Endothelial cell of umbilical vein (primary cell): ENCODE data around the gene SRPK2. TPM values are rescaled to one million over a fixed set of nuclear protein-coding genes. Genes with fewer than 3 reads are reported as not detected.

Experiments
- BruUV-seq: library from RNA; stranded (reverse); fragments of 400-500 nt; replicated peaks from 2 replicates; lab custom pipeline; 2021; lab: Mats Ljungman, UMichigan
- CTCF ChIA-PET: fragments of 300-600, 350-600 bp; sonication (Branson Sonifier 250); formaldehyde crosslinking; loops from one replicate; lab custom pipeline; 2021; ENCODE audit warnings: antibody characterized with exemption, inconsistent platforms; lab: Charles Lee
- POLR2A ChIA-PET: fragments of 300-600, 350-600 bp; sonication (Branson Sonifier 250); formaldehyde crosslinking; loops from one replicate; lab custom pipeline; 2021; ENCODE audit warnings: antibody characterized with exemption, inconsistent platforms; lab: Charles Lee
- DNase-seq: peaks from one replicate; pipeline ENCODE4 v3.0.0-alpha.2; 2011; ENCODE audit warnings: low read depth, low spot score
- FAIRE-seq: peaks from 2 replicates; lab custom pipeline; 2011; peaks lifted over from hg19 to GRCh38; lab: Jason Lieb, UNC
- H2AFZ ChIP-seq: 2 replicates; pipeline ENCODE4 v1.6.0; 2012; ENCODE audit warnings: low read depth, low read length, control low read depth, inconsistent platforms
- H3K27ac ChIP-seq: 2 replicates; pipeline ENCODE4 v1.5.1; 2011; ENCODE audit warnings: low read depth, mild to moderate bottlenecking, control low read depth, low read length, moderate library complexity; ENCODE audit not compliant: insufficient read depth
- H3K27me3 ChIP-seq, 2 experiments: 2 replicates each; pipeline versions ENCODE4 v1.6.0 to v1.6.1; 2011; ENCODE audit warnings: low read length in 2 of 2, mixed read lengths in 1 of 2; ENCODE audit not compliant: control insufficient read depth in 2 of 2, insufficient read depth in 2 of 2
- H3K36me3 ChIP-seq, 2 experiments: 2 replicates in 1 of 2; 3 replicates in 1 of 2; pipeline ENCODE4 v1.5.1; 2011; ENCODE audit warnings: low read length in 2 of 2, mild to moderate bottlenecking in 1 of 2, moderate library complexity in 1 of 2; ENCODE audit not compliant: control insufficient read depth in 2 of 2, insufficient read depth in 2 of 2; ENCODE audit errors: extremely low read depth in 1 of 2
- H3K4me1 ChIP-seq: 3 replicates; pipeline ENCODE4 v1.5.1; 2011; ENCODE audit warnings: mild to moderate bottlenecking, low read length; ENCODE audit not compliant: control insufficient read depth, insufficient read depth; ENCODE audit errors: extremely low read depth
- H3K4me2 ChIP-seq: 2 replicates; pipeline ENCODE4 v1.6.1; 2011; ENCODE audit warnings: low read length, control low read depth, mixed read lengths; ENCODE audit not compliant: insufficient read depth
- H3K4me3 ChIP-seq, 3 experiments: fragments of 200-600 bp in 1 of 3; sonication (generic), shearing (Covaris generic) in 1 of 3; replicated peaks in 1 of 3; 2 replicates each; pipeline ENCODE4 v1.5.1; 2011 to 2016; ENCODE audit warnings: control low read depth in 3 of 3, low read length in 3 of 3, mild to moderate bottlenecking in 2 of 3, inconsistent platforms in 1 of 3, low read depth in 1 of 3, moderate library complexity in 1 of 3; ENCODE audit not compliant: insufficient read depth in 1 of 3
- H3K79me2 ChIP-seq: 2 replicates; pipeline ENCODE4 v1.6.0; 2012; ENCODE audit warnings: low read length, inconsistent platforms; ENCODE audit not compliant: control insufficient read depth, insufficient read depth
- H3K9ac ChIP-seq: replicated peaks from 2 replicates; pipeline ENCODE3; 2011; ENCODE audit warnings: low read length, control low read depth; ENCODE audit not compliant: insufficient read depth; ENCODE audit errors: extremely low read depth
- H3K9me1 ChIP-seq: replicated peaks from 3 replicates; pipeline ENCODE4 v1.6.0; 2011; ENCODE audit warnings: mild to moderate bottlenecking, low read length; ENCODE audit not compliant: control insufficient read depth, insufficient read depth; ENCODE audit errors: extremely low read depth
- H3K9me3 ChIP-seq: replicated peaks from 2 replicates; pipeline ENCODE4 v1.5.1; 2012; ENCODE audit warnings: low read length, inconsistent platforms; ENCODE audit not compliant: control insufficient read depth, insufficient read depth
- H4K20me1 ChIP-seq: replicated peaks from 2 replicates; pipeline ENCODE3; 2011; ENCODE audit warnings: mild to moderate bottlenecking, low read length; ENCODE audit not compliant: control insufficient read depth, insufficient read depth; ENCODE audit errors: extremely low read depth
- EZH2 ChIP-seq: IDR thresholded peaks from 2 replicates; pipeline ENCODE4 v1.6.1; 2012; ENCODE audit warnings: borderline replicate concordance, low read depth, mild to moderate bottlenecking, moderate library complexity, low read length, inconsistent platforms; ENCODE audit not compliant: severe bottlenecking
- FOS ChIP-seq: IDR thresholded peaks from 2 replicates; pipeline ENCODE4 v1.6.1; 2011; ENCODE audit warnings: mild to moderate bottlenecking, low read length, moderate library complexity, borderline replicate concordance; ENCODE audit not compliant: insufficient read depth
- GATA2 ChIP-seq: IDR thresholded peaks from 2 replicates; pipeline ENCODE4 v1.7.0; 2011; ENCODE audit warnings: low read depth, mild to moderate bottlenecking, moderate library complexity, mixed read lengths, low read length; ENCODE audit not compliant: insufficient read length, insufficient read depth
- JUN ChIP-seq: IDR thresholded peaks from 2 replicates; pipeline ENCODE4 v1.6.1; 2011; ENCODE audit warnings: borderline replicate concordance, low read depth; ENCODE audit not compliant: insufficient read length, insufficient read depth
- MAX ChIP-seq: IDR thresholded peaks from 2 replicates; pipeline ENCODE4 v1.6.1; 2011; ENCODE audit not compliant: insufficient read depth, insufficient read length
- MYC ChIP-seq: IDR thresholded peaks from one replicate; pipeline ENCODE4 v1.6.1; 2011; ENCODE audit warnings: mild to moderate bottlenecking, low read depth, low read length
- POLR2A ChIP-seq: IDR thresholded peaks from 2 replicates; pipeline ENCODE4 v1.6.1; 2012; ENCODE audit warnings: low read depth, mild to moderate bottlenecking, control low read depth, low read length
- POLR2AphosphoS5 ChIP-seq: IDR thresholded peaks from 2 replicates; pipeline ENCODE4 v1.6.1; 2012; ENCODE audit warnings: low read depth, mild to moderate bottlenecking, control low read depth, low read length, moderate library complexity; ENCODE audit not compliant: insufficient read depth
- dilution Hi-C: fragments of 300-500 bp; cut with MboI; formaldehyde crosslinking; loops from one replicate; pipeline ENCODE4 v1.15.0; 2019; ENCODE audit warnings: low sequenced_read_pairs; ENCODE audit not compliant: extremely low pct_ligation_motif_present
- intact Hi-C: fragments of 100-400 bp; cut with micrococcal nuclease; formaldehyde crosslinking; loops from one replicate; pipeline ENCODE4 v1.10.0; 2022
- polyA plus RNA-seq, 4 experiments: library from polyadenylated mRNA; depleted of rRNA in 3 of 4; stranded (reverse) in 3 of 4; unstranded in 1 of 4; fragments of >200 nt; gene quantifications; 2 replicates each; pipeline versions ENCODE4 v1.2.1 to v1.2.3, GENCODE V29; 2011 to 2012; ENCODE audit warnings: missing spikeins in 1 of 4
- total RNA-seq: library from RNA; stranded (reverse); gene quantifications from 2 replicates; pipeline ENCODE4 v1.2.3, GENCODE V29; 2021
- TF ChIP-seq, protein P1 (sequence below), 2 donors: IDR thresholded peaks; 1 replicate in 1 of 2; 2 replicates in 1 of 2; pipeline ENCODE4 v1.5.1; 2011; ENCODE audit warnings: low read length in 2 of 2, mild to moderate bottlenecking in 2 of 2, moderate library complexity in 2 of 2, control low read depth in 1 of 2, inconsistent platforms in 1 of 2, low read depth in 1 of 2; ENCODE audit not compliant: insufficient read depth in 1 of 2; ENCODE audit errors: extremely low read depth in 1 of 2

The SRPK2 gene
- total and polyA plus RNA-seq, 2 donors (not counting 3 experiments of a cell fraction or from before 2014, with no cell fraction given), result 13.4 to 55.2 TPM

DNA sequence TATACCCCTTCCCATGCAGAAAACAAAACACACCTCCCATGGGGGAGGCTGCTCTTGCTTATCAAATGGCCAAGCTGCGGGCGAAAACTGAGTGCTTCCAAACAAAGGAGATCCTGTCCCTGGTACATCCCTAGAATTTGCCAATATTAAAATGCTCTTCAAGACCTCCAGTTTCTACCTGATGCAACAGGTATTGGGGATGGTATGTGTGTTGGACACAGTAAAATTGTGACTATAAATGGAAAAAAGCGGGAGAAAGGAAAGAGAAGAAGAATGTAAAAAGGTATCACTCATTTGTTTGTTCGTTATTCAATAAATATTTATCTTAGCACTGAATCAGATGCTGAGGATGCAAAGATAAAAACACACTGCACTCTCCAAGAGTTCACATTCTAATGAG, 250.8 kb downstream of the SRPK2 start:
- Histone ChIP-seq H3K9ac (no peak overlapping the region), H3K4me1 (peaks cover 7% of the 10 kb centered on the region), H3K4me3 (no peak overlapping the region), H3K9me3 (no peaks in the 10 kb centered on the region), H3K79me2 (peaks cover 12% of the 10 kb centered on the region), H3K27ac (no peak overlapping the region), H3K9me1 (no peaks in the 10 kb centered on the region), H3K4me2 (no peak overlapping the region), H4K20me1 (no peaks in the 10 kb centered on the region), H3K27me3 (no peaks in the 10 kb centered on the region), H3K36me3 (peaks cover 0 to 8% of the 10 kb centered on the region in 2 experiments), H2AFZ (no peak overlapping the region)
- intact Hi-C loops, result no loop called here
- no TSS peak for BruUV-seq
- FAIRE-seq (no peak), DNase-seq (no peak)
- CTCF ChIA-PET, result no interaction called here
- POLR2A ChIA-PET, result no interaction called here
- TF ChIP-seq POLR2A (no peak), POLR2AphosphoS5 (no peak), MYC (no peak), EZH2 (no peak), JUN (no peak), FOS (no peak), GATA2 (no peak), MAX (no peak)
- TF ChIP-seq, protein P1, sequence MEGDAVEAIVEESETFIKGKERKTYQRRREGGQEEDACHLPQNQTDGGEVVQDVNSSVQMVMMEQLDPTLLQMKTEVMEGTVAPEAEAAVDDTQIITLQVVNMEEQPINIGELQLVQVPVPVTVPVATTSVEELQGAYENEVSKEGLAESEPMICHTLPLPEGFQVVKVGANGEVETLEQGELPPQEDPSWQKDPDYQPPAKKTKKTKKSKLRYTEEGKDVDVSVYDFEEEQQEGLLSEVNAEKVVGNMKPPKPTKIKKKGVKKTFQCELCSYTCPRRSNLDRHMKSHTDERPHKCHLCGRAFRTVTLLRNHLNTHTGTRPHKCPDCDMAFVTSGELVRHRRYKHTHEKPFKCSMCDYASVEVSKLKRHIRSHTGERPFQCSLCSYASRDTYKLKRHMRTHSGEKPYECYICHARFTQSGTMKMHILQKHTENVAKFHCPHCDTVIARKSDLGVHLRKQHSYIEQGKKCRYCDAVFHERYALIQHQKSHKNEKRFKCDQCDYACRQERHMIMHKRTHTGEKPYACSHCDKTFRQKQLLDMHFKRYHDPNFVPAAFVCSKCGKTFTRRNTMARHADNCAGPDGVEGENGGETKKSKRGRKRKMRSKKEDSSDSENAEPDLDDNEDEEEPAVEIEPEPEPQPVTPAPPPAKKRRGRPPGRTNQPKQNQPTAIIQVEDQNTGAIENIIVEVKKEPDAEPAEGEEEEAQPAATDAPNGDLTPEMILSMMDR (IDR thresholded peaks at IDR 0.05; ENCODE audit: extremely low read depth in 1 of 2, insufficient read depth in 1 of 2, low read depth in 1 of 2, low read length in 2 of 2), result no peak
- dilution Hi-C loops, result no loop called here
